ENCODE measurements around the gene SNX9. TPM values are rescaled to one million over a fixed set of nuclear protein-coding genes. Genes with fewer than 3 reads are reported as not detected.
"Not testable (repeated sequence)": the region's sequence is repeated elsewhere in the genome, so short reads cannot be mapped to it uniquely, and the experiment has no call there.

SNX9 gene
- 21.2 TPM for polyA plus RNA-seq (ENCODE audit: insufficient read length)

GRCh38 chr6:157823001-157823527 lies at the start of gene SNX9:
TSS of gene SNX9 (plus strand) at chr6:157823246. CDS start at chr6:157823435, 189 bp downstream.
- DNase-seq, result peak; percentile 87

- DNase-seq, result no peak
Measured at GRCh38 chr6:157773248-157773773, 49.7 kb upstream of the SNX9 start.

- no peak for DNase-seq
Measured at GRCh38 chr6:157774153-157775135, 48.6 kb upstream of the SNX9 start.

- no peak for DNase-seq
Measured at GRCh38 chr6:157775376-157775775, 47.7 kb upstream of the SNX9 start.

GRCh38 chr6:157777344-157777743 lies 45.7 kb upstream of the SNX9 start:
- no peak for DNase-seq

GRCh38 chr6:157778719-157779118 lies 44.3 kb upstream of the SNX9 start:
- DNase-seq, result no peak

GRCh38 chr6:157779705-157780604 lies 43.1 kb upstream of the SNX9 start:
- DNase-seq, result no peak

GRCh38 chr6:157785636-157786035 lies 37.4 kb upstream of the SNX9 start:
- DNase-seq, result no peak

GRCh38 chr6:157786221-157786620 lies 36.8 kb upstream of the SNX9 start:
- DNase-seq, result no peak

GRCh38 chr6:157787080-157787479 lies 36.0 kb upstream of the SNX9 start:
- no peak for DNase-seq

- DNase-seq, result no peak
Measured at GRCh38 chr6:157788180-157788579, 34.9 kb upstream of the SNX9 start.

- no peak for DNase-seq
Measured at GRCh38 chr6:157789297-157789696, 33.7 kb upstream of the SNX9 start.

- no peak for DNase-seq
Measured at GRCh38 chr6:157789861-157790260, 33.2 kb upstream of the SNX9 start.

GRCh38 chr6:157790548-157791160 lies 32.4 kb upstream of the SNX9 start:
- no peak for DNase-seq

GRCh38 chr6:157791450-157791849 lies 31.6 kb upstream of the SNX9 start:
- no peak for DNase-seq

- DNase-seq, result no peak
Measured at GRCh38 chr6:157792671-157793070, 30.4 kb upstream of the SNX9 start.

- DNase-seq, result not testable (repeated sequence)
Measured at GRCh38 chr6:157794012-157794411, 29.0 kb upstream of the SNX9 start.

- DNase-seq, result no peak
Measured at GRCh38 chr6:157795841-157796240, 27.2 kb upstream of the SNX9 start.

GRCh38 chr6:157798851-157799250 lies 24.2 kb upstream of the SNX9 start:
- no peak for DNase-seq

GRCh38 chr6:157799561-157799960 lies 23.5 kb upstream of the SNX9 start:
- DNase-seq, result not testable (repeated sequence)

GRCh38 chr6:157800420-157801237 lies 22.4 kb upstream of the SNX9 start:
- no peak for DNase-seq
